HEK293 (cell line): ENCODE results near the gene LY9.
A peak's percentile ranks its signal among the peaks of the same experiment; 100 is the strongest.

Source experiments
- CTCF ChIA-PET: fragments of 350-600 bp; formaldehyde crosslinking; extraction: SDS; loops from one replicate; lab custom pipeline; 2021; ENCODE audit warnings: antibody characterized with exemption; lab: Yijun Ruan, JAX
- POLR2A ChIA-PET: fragments of 300-600 bp; formaldehyde crosslinking; extraction: SDS; loops from one replicate; lab custom pipeline; 2020; ENCODE audit warnings: antibody characterized with exemption, inconsistent platforms; lab: Yijun Ruan, JAX
- H3K27ac ChIP-seq: fragments of 200-500 bp; sonication (Bioruptor generic); 2 replicates; pipeline ENCODE4 v1.5.1; 2014; ENCODE audit warnings: low read depth, low read length, control low read depth, inconsistent platforms; ENCODE audit errors: extremely low read depth
- H3K36me3 ChIP-seq, 2 experiments: fragments of 200-500 bp in 1 of 2; sonication (Bioruptor generic) in 1 of 2; 1 replicate in 1 of 2; 2 replicates in 1 of 2; pipeline ENCODE4 v1.5.1; 2014 to 2017; ENCODE audit warnings: inconsistent platforms in 2 of 2, low read length in 2 of 2; ENCODE audit not compliant: control insufficient read depth in 2 of 2, insufficient read depth in 1 of 2
- H3K4me1 ChIP-seq: fragments of 200-500 bp; sonication (Bioruptor generic); 2 replicates; pipeline ENCODE4 v1.5.1; 2014; ENCODE audit warnings: mild to moderate bottlenecking, low read length, inconsistent platforms; ENCODE audit not compliant: control insufficient read depth, insufficient read depth
- H3K4me3 ChIP-seq: 2 replicates; pipeline ENCODE4 v1.5.1; 2011; ENCODE audit warnings: low read depth, mild to moderate bottlenecking, control low read depth, low read length, moderate library complexity
- H3K9me3 ChIP-seq: fragments of 200-500 bp; sonication (Bioruptor generic); 2 replicates; pipeline ENCODE4 v1.5.1; 2014; ENCODE audit warnings: low read depth, low read length, inconsistent platforms; ENCODE audit not compliant: control insufficient read depth, insufficient read depth
- GLIS1 ChIP-seq: fragments of 450-650 bp; formaldehyde crosslinking; IDR thresholded peaks from 2 replicates; pipeline ENCODE4 v1.5.1; 2016; ENCODE audit warnings: missing biosample characterization, missing genetic modification characterization
- MYNN ChIP-seq: fragments of 450-650 bp; formaldehyde crosslinking; IDR thresholded peaks from 2 replicates; pipeline ENCODE4 v1.5.1; 2016; ENCODE audit warnings: missing biosample characterization, missing genetic modification characterization, borderline replicate concordance
- ZFP3 ChIP-seq: fragments of 450-650 bp; formaldehyde crosslinking; IDR thresholded peaks from 2 replicates; pipeline ENCODE4 v1.5.1; 2016; ENCODE audit warnings: low read depth, missing biosample characterization, missing genetic modification characterization
- ZFP37 ChIP-seq: fragments of 450-650 bp; formaldehyde crosslinking; IDR thresholded peaks from 2 replicates; pipeline ENCODE4 v1.5.1; 2016; ENCODE audit warnings: missing biosample characterization, missing genetic modification characterization
- ZIC2 ChIP-seq: fragments of 450-650 bp; formaldehyde crosslinking; IDR thresholded peaks from 2 replicates; pipeline ENCODE4 v1.5.1; 2016; ENCODE audit warnings: missing biosample characterization, missing genetic modification characterization
- ZNF132 ChIP-seq: fragments of 450-650 bp; formaldehyde crosslinking; IDR thresholded peaks from 2 replicates; pipeline ENCODE4 v1.5.1; 2017; ENCODE audit warnings: missing biosample characterization, missing genetic modification characterization, borderline replicate concordance
- ZNF140 ChIP-seq: fragments of 450-650 bp; formaldehyde crosslinking; IDR thresholded peaks from 2 replicates; pipeline ENCODE4 v1.5.1; 2016; ENCODE audit warnings: missing biosample characterization, missing genetic modification characterization
- ZNF350 ChIP-seq: fragments of 450-650 bp; formaldehyde crosslinking; IDR thresholded peaks from 2 replicates; pipeline ENCODE4 v1.5.0; 2017; ENCODE audit warnings: missing biosample characterization, mild to moderate bottlenecking, missing genetic modification characterization
- ZNF394 ChIP-seq: fragments of 450-650 bp; formaldehyde crosslinking; IDR thresholded peaks from 2 replicates; pipeline ENCODE4 v1.5.1; 2016; ENCODE audit warnings: missing biosample characterization, missing genetic modification characterization, mild to moderate bottlenecking, moderate library complexity, borderline replicate concordance
- ZNF610 ChIP-seq: fragments of 450-650 bp; formaldehyde crosslinking; IDR thresholded peaks from 2 replicates; pipeline ENCODE4 v1.5.1; 2016; ENCODE audit warnings: missing biosample characterization, missing genetic modification characterization, borderline replicate concordance
- ZNF621 ChIP-seq: fragments of 450-650 bp; formaldehyde crosslinking; IDR thresholded peaks from 2 replicates; pipeline ENCODE4 v1.5.1; 2017; ENCODE audit warnings: missing biosample characterization, missing genetic modification characterization
- ZNF626 ChIP-seq: fragments of 450-650 bp; sonication (Bioruptor Pico); formaldehyde crosslinking; IDR thresholded peaks from 2 replicates; pipeline ENCODE4 v1.5.1; 2018; ENCODE audit warnings: missing biosample characterization, missing genetic modification characterization, inconsistent platforms
- ZNF664 ChIP-seq: fragments of 450-650 bp; formaldehyde crosslinking; IDR thresholded peaks from 2 replicates; pipeline ENCODE4 v1.5.1; 2016; ENCODE audit warnings: missing biosample characterization, missing genetic modification characterization
- ZNF677 ChIP-seq: fragments of 450-650 bp; IDR thresholded peaks from 2 replicates; pipeline ENCODE4 v1.5.0; 2018; ENCODE audit warnings: missing biosample characterization, mild to moderate bottlenecking, missing genetic modification characterization, moderate library complexity
- ZNF76 ChIP-seq: fragments of 450-650 bp; formaldehyde crosslinking; IDR thresholded peaks from 2 replicates; pipeline ENCODE4; 2016; ENCODE audit warnings: low read depth, missing biosample characterization, missing genetic modification characterization, borderline replicate concordance
- TF ChIP-seq, protein P1 (sequence below): fragments of 450-650 bp; IDR thresholded peaks from 2 replicates; pipeline ENCODE4 v1.5.1; 2018; ENCODE audit warnings: missing biosample characterization, mild to moderate bottlenecking, missing genetic modification characterization
- TF ChIP-seq, protein P2 (sequence below): fragments of 450-650 bp; formaldehyde crosslinking; IDR thresholded peaks from 2 replicates; pipeline ENCODE4 v1.5.1; 2016; ENCODE audit warnings: missing biosample characterization, missing genetic modification characterization
- TF ChIP-seq, protein P3 (sequence below): IDR thresholded peaks from 2 replicates; pipeline ENCODE4 v1.6.1; 2011; ENCODE audit warnings: mild to moderate bottlenecking, low read depth, low read length, borderline replicate concordance
- TF ChIP-seq, protein P4 (sequence below): fragments of 450-650 bp; formaldehyde crosslinking; IDR thresholded peaks from 2 replicates; pipeline ENCODE4 v1.5.1; 2016; ENCODE audit warnings: missing biosample characterization, missing genetic modification characterization

LY9 gene, protein sequence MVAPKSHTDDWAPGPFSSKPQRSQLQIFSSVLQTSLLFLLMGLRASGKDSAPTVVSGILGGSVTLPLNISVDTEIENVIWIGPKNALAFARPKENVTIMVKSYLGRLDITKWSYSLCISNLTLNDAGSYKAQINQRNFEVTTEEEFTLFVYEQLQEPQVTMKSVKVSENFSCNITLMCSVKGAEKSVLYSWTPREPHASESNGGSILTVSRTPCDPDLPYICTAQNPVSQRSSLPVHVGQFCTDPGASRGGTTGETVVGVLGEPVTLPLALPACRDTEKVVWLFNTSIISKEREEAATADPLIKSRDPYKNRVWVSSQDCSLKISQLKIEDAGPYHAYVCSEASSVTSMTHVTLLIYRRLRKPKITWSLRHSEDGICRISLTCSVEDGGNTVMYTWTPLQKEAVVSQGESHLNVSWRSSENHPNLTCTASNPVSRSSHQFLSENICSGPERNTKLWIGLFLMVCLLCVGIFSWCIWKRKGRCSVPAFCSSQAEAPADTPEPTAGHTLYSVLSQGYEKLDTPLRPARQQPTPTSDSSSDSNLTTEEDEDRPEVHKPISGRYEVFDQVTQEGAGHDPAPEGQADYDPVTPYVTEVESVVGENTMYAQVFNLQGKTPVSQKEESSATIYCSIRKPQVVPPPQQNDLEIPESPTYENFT

DNA sequence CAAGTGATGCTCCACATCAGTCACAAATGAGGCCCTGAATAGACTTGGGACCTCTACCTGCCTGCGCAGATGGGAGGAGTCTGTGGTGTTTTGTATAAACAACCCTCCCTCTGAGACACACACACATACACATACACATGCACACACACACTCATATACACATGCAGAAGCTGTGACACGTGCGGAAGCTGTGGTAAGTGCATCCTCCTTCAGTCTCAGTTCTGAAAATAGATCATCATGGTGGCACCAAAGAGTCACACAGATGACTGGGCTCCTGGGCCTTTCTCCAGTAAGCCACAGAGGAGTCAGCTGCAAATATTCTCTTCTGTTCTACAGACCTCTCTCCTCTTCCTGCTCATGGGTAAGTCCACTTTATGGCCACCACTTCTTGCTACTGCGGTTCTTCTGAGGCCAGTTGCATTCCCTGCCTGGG, at the start of gene LY9:
Gene LY9 (plus strand): TSS at position 224 of the 433 bp plus-strand sequence. CDS start 14 bp downstream, at position 238.
- Histone ChIP-seq H3K4me3 (no peak within 1 kb of the TSS), H3K27ac (no peak within 1 kb of the TSS), H3K9me3 (no peaks in the 10 kb centered on the region), H3K4me1 (no peaks in the 10 kb centered on the region), H3K36me3 (no peaks in the 10 kb centered on the region)
- POLR2A ChIA-PET, result no interaction called here
- TF ChIP-seq ZFP3 (tag by site-specific recombination) (no peak), ZNF626 (no peak), ZNF394 (tag by site-specific recombination) (no peak), ZNF132 (tag by site-specific recombination) (no peak), ZNF610 (no peak), ZNF140 (tag by site-specific recombination) (no peak)
- CTCF ChIA-PET, result interaction anchor here (1.6 kb wide), 1 partner anchor 18 kb away, joined by 5 read pairs; no protein-coding TSS in a partner anchor

DNA sequence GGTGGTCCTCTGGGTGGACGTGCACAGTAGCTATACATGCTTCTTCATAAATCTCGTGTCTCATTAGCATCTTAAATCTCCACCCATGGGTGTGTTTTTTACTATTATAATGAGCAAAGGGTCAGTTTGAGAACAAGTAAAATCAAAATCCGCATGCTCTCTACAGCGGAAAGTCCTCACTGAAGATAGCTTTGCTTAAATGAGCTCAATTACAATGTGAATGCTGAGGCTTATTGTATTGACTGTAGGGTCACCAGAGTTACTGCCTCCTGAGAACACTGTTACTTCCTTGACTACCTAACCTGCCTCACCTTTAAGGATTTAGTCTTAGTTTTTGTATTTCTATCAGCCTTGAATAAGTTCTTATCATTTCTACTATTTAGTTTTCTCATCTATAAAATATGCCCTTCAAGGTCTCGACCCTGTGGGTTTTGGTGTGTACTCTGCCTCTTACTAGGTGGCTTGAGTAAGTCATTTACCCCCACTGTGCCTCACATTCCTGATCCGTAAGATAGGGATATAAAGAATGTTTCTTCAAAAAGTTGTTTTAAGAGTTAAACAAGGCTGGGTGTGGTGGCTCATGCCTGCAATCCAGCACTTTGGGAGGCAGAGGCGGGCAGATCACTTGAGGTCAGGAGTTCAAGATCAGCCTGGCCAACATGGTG, 49.0 kb upstream of the LY9 start:
- TF ChIP-seq ZNF76, result no peak
- 0 out of 2 replicates have a peak, but pooled peaks have one; percentile 29 for TF ChIP-seq GLIS1 (tag by site-specific recombination)
- no peak for TF ChIP-seq ZIC2 (tag by site-specific recombination)
- TF ChIP-seq, protein P1, sequence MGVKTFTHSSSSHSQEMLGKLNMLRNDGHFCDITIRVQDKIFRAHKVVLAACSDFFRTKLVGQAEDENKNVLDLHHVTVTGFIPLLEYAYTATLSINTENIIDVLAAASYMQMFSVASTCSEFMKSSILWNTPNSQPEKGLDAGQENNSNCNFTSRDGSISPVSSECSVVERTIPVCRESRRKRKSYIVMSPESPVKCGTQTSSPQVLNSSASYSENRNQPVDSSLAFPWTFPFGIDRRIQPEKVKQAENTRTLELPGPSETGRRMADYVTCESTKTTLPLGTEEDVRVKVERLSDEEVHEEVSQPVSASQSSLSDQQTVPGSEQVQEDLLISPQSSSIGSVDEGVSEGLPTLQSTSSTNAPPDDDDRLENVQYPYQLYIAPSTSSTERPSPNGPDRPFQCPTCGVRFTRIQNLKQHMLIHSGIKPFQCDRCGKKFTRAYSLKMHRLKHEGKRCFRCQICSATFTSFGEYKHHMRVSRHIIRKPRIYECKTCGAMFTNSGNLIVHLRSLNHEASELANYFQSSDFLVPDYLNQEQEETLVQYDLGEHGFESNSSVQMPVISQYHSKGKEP (tag by site-specific recombination), result no peak
- TF ChIP-seq, protein P2, sequence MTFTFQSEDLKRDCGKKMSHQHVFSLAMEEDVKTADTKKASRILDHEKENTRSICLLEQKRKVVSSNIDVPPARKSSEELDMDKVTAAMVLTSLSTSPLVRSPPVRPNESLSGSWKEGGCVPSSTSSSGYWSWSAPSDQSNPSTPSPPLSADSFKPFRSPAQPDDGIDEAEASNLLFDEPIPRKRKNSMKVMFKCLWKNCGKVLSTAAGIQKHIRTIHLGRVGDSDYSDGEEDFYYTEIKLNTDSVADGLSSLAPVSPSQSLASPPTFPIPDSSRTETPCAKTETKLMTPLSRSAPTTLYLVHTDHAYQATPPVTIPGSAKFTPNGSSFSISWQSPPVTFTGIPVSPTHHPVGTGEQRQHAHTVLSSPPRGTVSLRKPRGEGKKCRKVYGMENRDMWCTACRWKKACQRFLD (tag by site-specific recombination), result no peak
- Histone ChIP-seq H3K9me3 (no peaks in the 10 kb centered on the region), H3K27ac (no peak overlapping the region), H3K4me3 (no peak overlapping the region), H3K4me1 (0 out of 2 replicates have a peak, but pooled peaks cover 3% of the 10 kb centered on the region), H3K36me3 (no peaks in the 10 kb centered on the region)
- ChIA-PET POLR2A (no interaction called here), CTCF (interaction anchor here (0.8 to 2.2 kb wide), 6 partner anchors 9 to 30 kb away, joined by 3 to 7 read pairs (median 4); no protein-coding TSS in a partner anchor)

DNA sequence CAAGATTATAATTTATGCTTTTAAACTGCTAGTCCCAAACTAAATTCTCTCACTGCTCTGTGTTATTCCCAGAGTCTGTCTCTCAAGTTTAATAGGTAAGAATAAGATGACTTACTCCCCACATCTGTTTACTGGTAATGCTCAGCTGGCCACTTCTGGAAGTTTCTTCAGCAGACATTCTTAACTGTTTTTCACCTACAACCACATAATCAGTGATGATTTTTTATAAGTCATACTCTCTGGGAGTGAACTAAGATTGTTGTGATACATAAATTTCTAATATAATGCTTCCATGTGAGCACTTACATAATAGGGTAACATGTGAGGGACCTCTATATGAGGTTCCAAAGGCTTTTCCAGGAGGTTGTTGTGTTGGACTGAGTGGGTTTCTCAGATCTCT, 48.3 kb upstream of the LY9 start:
- POLR2A ChIA-PET, result no interaction called here
- H3K27ac ChIP-seq, result no peak overlapping the region
- no peaks in the 10 kb centered on the region for H3K36me3 ChIP-seq
- CTCF ChIA-PET, result interaction anchor here (0.8 to 2.2 kb wide), 9 partner anchors 8 to 89 kb away, joined by 3 to 7 read pairs (median 4); partner anchors contain the start of gene SLAMF7
- H3K9me3 ChIP-seq, result no peaks in the 10 kb centered on the region
- H3K4me3 ChIP-seq, result no peak overlapping the region
- H3K4me1 ChIP-seq, result peaks cover 6% of the 10 kb centered on the region; the same call in 1 of the 2 replicates
- no peak for TF ChIP-seq ZFP37 (tag by site-specific recombination)
- TF ChIP-seq, protein P3, sequence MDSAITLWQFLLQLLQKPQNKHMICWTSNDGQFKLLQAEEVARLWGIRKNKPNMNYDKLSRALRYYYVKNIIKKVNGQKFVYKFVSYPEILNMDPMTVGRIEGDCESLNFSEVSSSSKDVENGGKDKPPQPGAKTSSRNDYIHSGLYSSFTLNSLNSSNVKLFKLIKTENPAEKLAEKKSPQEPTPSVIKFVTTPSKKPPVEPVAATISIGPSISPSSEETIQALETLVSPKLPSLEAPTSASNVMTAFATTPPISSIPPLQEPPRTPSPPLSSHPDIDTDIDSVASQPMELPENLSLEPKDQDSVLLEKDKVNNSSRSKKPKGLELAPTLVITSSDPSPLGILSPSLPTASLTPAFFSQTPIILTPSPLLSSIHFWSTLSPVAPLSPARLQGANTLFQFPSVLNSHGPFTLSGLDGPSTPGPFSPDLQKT, result no peak
- no peak for TF ChIP-seq ZNF350
- TF ChIP-seq ZNF677 (tag by site-specific recombination), result no peak
- no peak for TF ChIP-seq ZNF664 (tag by site-specific recombination)
- TF ChIP-seq, protein P4, sequence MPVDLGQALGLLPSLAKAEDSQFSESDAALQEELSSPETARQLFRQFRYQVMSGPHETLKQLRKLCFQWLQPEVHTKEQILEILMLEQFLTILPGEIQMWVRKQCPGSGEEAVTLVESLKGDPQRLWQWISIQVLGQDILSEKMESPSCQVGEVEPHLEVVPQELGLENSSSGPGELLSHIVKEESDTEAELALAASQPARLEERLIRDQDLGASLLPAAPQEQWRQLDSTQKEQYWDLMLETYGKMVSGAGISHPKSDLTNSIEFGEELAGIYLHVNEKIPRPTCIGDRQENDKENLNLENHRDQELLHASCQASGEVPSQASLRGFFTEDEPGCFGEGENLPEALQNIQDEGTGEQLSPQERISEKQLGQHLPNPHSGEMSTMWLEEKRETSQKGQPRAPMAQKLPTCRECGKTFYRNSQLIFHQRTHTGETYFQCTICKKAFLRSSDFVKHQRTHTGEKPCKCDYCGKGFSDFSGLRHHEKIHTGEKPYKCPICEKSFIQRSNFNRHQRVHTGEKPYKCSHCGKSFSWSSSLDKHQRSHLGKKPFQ, result no peak
- no peak for TF ChIP-seq MYNN (tag by site-specific recombination)
- no peak for TF ChIP-seq ZNF621
